Chondrocyte (in vitro differentiated cells): ENCODE data around the gene SET. TPM values are rescaled to one million over a fixed set of nuclear protein-coding genes. Genes with fewer than 3 reads are reported as not detected.
"Not testable (repeated sequence)": the region's sequence is repeated elsewhere in the genome, so short reads cannot be mapped to it uniquely, and the experiment has no call there.

ENCODE experiments used
- DNase-seq: peaks from one replicate; pipeline ENCODE4 v3.0.0; 2021; ENCODE audit warnings: mixed read lengths, low spot score
- H3K27ac Mint-ChIP-seq: one replicate; pipeline ENCODE4 v1.8.0; 2021; ENCODE audit warnings: mild to moderate bottlenecking, moderate library complexity, mixed read lengths; ENCODE audit not compliant: unreplicated experiment
- H3K27me3 Mint-ChIP-seq: 2 replicates; pipeline ENCODE4 v1.8.0; 2021; ENCODE audit warnings: low read depth, mixed read lengths
- H3K36me3 Mint-ChIP-seq: 2 replicates; pipeline ENCODE4 v1.8.0; 2021; ENCODE audit warnings: low read depth, mixed read lengths
- H3K4me1 Mint-ChIP-seq: 2 replicates; pipeline ENCODE4 v1.8.0; 2021; ENCODE audit warnings: low read depth, mild to moderate bottlenecking, mixed read lengths
- H3K4me3 Mint-ChIP-seq: one replicate; pipeline ENCODE4 v1.8.0; 2021; ENCODE audit warnings: mild to moderate bottlenecking, moderate library complexity, mixed read lengths; ENCODE audit not compliant: unreplicated experiment
- H3K9me3 Mint-ChIP-seq: 2 replicates; pipeline ENCODE4 v1.8.0; 2021; ENCODE audit warnings: low read depth, mixed read lengths
- CTCF ChIP-seq: fragments of 200-600 bp; sonication (generic); IDR thresholded peaks from 2 replicates; pipeline ENCODE4 v1.5.0; 2021; ENCODE audit warnings: antibody characterized with exemption, mild to moderate bottlenecking, moderate library complexity
- total RNA-seq: library from RNA; stranded (reverse); gene quantifications from 3 replicates; pipeline ENCODE4 v1.2.1, GENCODE V29; 2021

The SET gene
- total RNA-seq, 1 donor from 2014 or later, result 235 TPM

GRCh38 chr9:128689820-128690683, 1.0 kb downstream of the SET start:
- DNase-seq, result peak; percentile 34
- Mint-ChIP-seq H3K4me3 (peak overlapping the region; percentile 95), H3K27ac (peak overlapping the region; percentile 93), H3K27me3 (no peaks in the 10 kb centered on the region), H3K36me3 (peaks cover 21% of the 10 kb centered on the region), H3K9me3 (no peaks in the 10 kb centered on the region), H3K4me1 (peaks cover 27% of the 10 kb centered on the region)
- TF ChIP-seq CTCF, result no peak

- H3K4me1 Mint-ChIP-seq, result peaks cover 23% of the 10 kb centered on the region
- no peaks in the 10 kb centered on the region for H3K27me3 Mint-ChIP-seq
- DNase-seq, result no peak
- H3K27ac Mint-ChIP-seq, result peak overlapping the region; percentile 93
- H3K36me3 Mint-ChIP-seq, result peaks cover 21% of the 10 kb centered on the region
- TF ChIP-seq CTCF, result no peak
- no peaks in the 10 kb centered on the region for H3K9me3 Mint-ChIP-seq
- H3K4me3 Mint-ChIP-seq, result peak overlapping the region; percentile 95
These were observed 1.6 kb downstream of the SET start for GRCh38 chr9:128690684-128691034.

GRCh38 chr9:128693738-128694137, 4.7 kb downstream of the SET start:
- Mint-ChIP-seq H3K36me3 (peaks cover 27% of the 10 kb centered on the region), H3K4me1 (peaks cover 31% of the 10 kb centered on the region), H3K27ac (peak overlapping the region; percentile 72)
- DNase-seq, H3K9me3 Mint-ChIP-seq, H3K4me3 Mint-ChIP-seq, H3K27me3 Mint-ChIP-seq: not testable (repeated sequence)

- Mint-ChIP-seq H3K4me3 (no peak overlapping the region), H3K27ac (no peak overlapping the region), H3K4me1 (peaks cover 31% of the 10 kb centered on the region), H3K36me3 (peaks cover 27% of the 10 kb centered on the region), H3K9me3 (no peaks in the 10 kb centered on the region), H3K27me3 (no peaks in the 10 kb centered on the region)
- no peak for TF ChIP-seq CTCF
- no peak for DNase-seq
These were observed 5.3 kb downstream of the SET start for GRCh38 chr9:128694344-128694743.

- Mint-ChIP-seq H3K36me3 (peaks cover 21% of the 10 kb centered on the region), H3K9me3 (no peaks in the 10 kb centered on the region), H3K27ac (peak overlapping the region; percentile 91), H3K4me3 (no peak overlapping the region), H3K27me3 (no peaks in the 10 kb centered on the region), H3K4me1 (peaks cover 18% of the 10 kb centered on the region)
- no peak for TF ChIP-seq CTCF
- peak; percentile 21 for DNase-seq
These were observed 8.1 kb downstream of the SET start for GRCh38 chr9:128696923-128697707.

GRCh38 chr9:128699096-128699795, 10.2 kb downstream of the SET start:
- H3K4me3 Mint-ChIP-seq, H3K27ac Mint-ChIP-seq, H3K9me3 Mint-ChIP-seq, H3K27me3 Mint-ChIP-seq: not testable (repeated sequence)
- DNase-seq, result peak; percentile 46
- H3K4me1 Mint-ChIP-seq, result peaks cover 25% of the 10 kb centered on the region
- peaks cover 11% of the 10 kb centered on the region for H3K36me3 Mint-ChIP-seq
